Prostate gland (tissue), 2 donors: Measurements from ENCODE around the gene STARD8. TPM values are rescaled to one million over a fixed set of nuclear protein-coding genes. Genes with fewer than 3 reads are reported as not detected.
"Not testable (repeated sequence)": the region's sequence is repeated elsewhere in the genome, so short reads cannot be mapped to it uniquely, and the experiment has no call there.

Experiments used
- DNase-seq: peaks from one replicate; pipeline ENCODE4 v3.0.0-alpha.2; 2019; ENCODE audit warnings: low spot score
- H3K27ac ChIP-seq, 2 donors: fragments of 200-600 bp; sonication (generic); 2 replicates each; pipeline ENCODE4 v1.5.1; 2017 to 2019
- H3K27me3 ChIP-seq: fragments of 200-600 bp; sonication (generic); replicated peaks from 2 replicates; pipeline ENCODE4 v1.5.1; 2019; ENCODE audit not compliant: insufficient read depth
- H3K36me3 ChIP-seq, 2 donors: fragments of 200-600 bp; sonication (generic); 1 replicate in 1 of 2; 2 replicates in 1 of 2; pipeline versions ENCODE4 v1.5.1 to v1.8.1; 2017 to 2019
- H3K4me1 ChIP-seq: fragments of 200-600 bp; sonication (generic); replicated peaks from 2 replicates; pipeline ENCODE4 v1.5.1; 2019
- H3K4me3 ChIP-seq, 2 donors: fragments of 200-600 bp; sonication (generic); 2 replicates each; pipeline ENCODE4 v1.5.1; 2017 to 2019
- H3K9me3 ChIP-seq: fragments of 200-600 bp; sonication (generic); 2 replicates; pipeline ENCODE4 v1.5.1; 2017
- POLR2A ChIP-seq: fragments of 450-650 bp; IDR thresholded peaks from one replicate; pipeline ENCODE4 v1.6.1; 2016; ENCODE audit warnings: antibody characterized with exemption, mild to moderate bottlenecking
- POLR2AphosphoS5 ChIP-seq: sonication (generic); formaldehyde crosslinking; IDR thresholded peaks from one replicate; pipeline ENCODE4 v1.6.1; 2017; ENCODE audit warnings: antibody characterized with exemption
- WGBS: methylation state at CpG from one replicate; pipeline ENCODE4 v1.1.5; 2018; 5-methylcytosine and 5-hydroxymethylcytosine counted together
- intact Hi-C: fragments of 100-400 bp; cut with DNase I; formaldehyde crosslinking; loops from one replicate; pipeline ENCODE4 v1.14.2; 2022
- total RNA-seq, 2 donors: library from RNA; depleted of rRNA; stranded (reverse); fragments of >200 nt; gene quantifications; one replicate each; pipeline ENCODE4 v1.1.0, GENCODE V29; 2016
- TF ChIP-seq, protein P1 (sequence below), 4 experiments: fragments of 200-600 bp in 2 of 4; fragments of 450-650 bp in 2 of 4; sonication (generic) in 2 of 4; IDR thresholded peaks; 1 replicate in 3 of 4; 2 replicates in 1 of 4; pipeline ENCODE4 v1.5.1; 2016 to 2019; ENCODE audit warnings: antibody characterized with exemption in 4 of 4, mild to moderate bottlenecking in 2 of 4, moderate library complexity in 2 of 4

STARD8 gene, protein sequence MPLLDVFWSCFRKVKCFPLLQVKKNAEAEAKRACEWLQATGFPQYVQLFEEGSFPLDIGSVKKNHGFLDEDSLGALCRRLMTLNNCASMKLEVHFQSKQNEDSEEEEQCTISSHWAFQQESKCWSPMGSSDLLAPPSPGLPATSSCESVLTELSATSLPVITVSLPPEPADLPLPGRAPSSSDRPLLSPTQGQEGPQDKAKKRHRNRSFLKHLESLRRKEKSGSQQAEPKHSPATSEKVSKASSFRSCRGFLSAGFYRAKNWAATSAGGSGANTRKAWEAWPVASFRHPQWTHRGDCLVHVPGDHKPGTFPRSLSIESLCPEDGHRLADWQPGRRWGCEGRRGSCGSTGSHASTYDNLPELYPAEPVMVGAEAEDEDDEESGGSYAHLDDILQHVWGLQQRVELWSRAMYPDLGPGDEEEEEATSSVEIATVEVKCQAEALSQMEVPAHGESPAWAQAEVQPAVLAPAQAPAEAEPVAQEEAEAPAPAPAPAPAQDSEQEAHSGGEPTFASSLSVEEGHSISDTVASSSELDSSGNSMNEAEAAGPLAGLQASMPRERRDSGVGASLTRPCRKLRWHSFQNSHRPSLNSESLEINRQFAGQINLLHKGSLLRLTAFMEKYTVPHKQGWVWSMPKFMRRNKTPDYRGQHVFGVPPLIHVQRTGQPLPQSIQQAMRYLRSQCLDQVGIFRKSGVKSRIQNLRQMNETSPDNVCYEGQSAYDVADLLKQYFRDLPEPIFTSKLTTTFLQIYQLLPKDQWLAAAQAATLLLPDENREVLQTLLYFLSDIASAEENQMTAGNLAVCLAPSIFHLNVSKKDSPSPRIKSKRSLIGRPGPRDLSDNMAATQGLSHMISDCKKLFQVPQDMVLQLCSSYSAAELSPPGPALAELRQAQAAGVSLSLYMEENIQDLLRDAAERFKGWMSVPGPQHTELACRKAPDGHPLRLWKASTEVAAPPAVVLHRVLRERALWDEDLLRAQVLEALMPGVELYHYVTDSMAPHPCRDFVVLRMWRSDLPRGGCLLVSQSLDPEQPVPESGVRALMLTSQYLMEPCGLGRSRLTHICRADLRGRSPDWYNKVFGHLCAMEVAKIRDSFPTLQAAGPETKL
- total RNA-seq: 10 to 100 TPM in 1 of 2 donors, 1 to 10 TPM in 1; 5.6 to 14.3 TPM

GRCh38 chrX:68647156-68647957 lies at the start of gene STARD8:
TSS of gene STARD8 (plus strand) at chrX:68647666. CDS start at chrX:68647883, 217 bp downstream.
- TF ChIP-seq POLR2AphosphoS5: no peak
- TF ChIP-seq POLR2A: no peak
- TF ChIP-seq, protein P1, sequence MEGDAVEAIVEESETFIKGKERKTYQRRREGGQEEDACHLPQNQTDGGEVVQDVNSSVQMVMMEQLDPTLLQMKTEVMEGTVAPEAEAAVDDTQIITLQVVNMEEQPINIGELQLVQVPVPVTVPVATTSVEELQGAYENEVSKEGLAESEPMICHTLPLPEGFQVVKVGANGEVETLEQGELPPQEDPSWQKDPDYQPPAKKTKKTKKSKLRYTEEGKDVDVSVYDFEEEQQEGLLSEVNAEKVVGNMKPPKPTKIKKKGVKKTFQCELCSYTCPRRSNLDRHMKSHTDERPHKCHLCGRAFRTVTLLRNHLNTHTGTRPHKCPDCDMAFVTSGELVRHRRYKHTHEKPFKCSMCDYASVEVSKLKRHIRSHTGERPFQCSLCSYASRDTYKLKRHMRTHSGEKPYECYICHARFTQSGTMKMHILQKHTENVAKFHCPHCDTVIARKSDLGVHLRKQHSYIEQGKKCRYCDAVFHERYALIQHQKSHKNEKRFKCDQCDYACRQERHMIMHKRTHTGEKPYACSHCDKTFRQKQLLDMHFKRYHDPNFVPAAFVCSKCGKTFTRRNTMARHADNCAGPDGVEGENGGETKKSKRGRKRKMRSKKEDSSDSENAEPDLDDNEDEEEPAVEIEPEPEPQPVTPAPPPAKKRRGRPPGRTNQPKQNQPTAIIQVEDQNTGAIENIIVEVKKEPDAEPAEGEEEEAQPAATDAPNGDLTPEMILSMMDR (IDR thresholded peaks at IDR 0.05): no peak
- Histone ChIP-seq H3K36me3 (no peaks in the 10 kb centered on the region), H3K9me3 (no peaks in the 10 kb centered on the region), H3K4me1 (no peaks in the 10 kb centered on the region), H3K4me3 (peak within 1 kb of the TSS; percentile 15 to 19), H3K27me3 (no peaks in the 10 kb centered on the region), H3K27ac (no peak within 1 kb of the TSS)
- intact Hi-C loops: no loop called here
- no peak for DNase-seq
- 12% methylated on average over 18 of the region's 40 CpGs for WGBS

- Histone ChIP-seq H3K4me1 (no peaks in the 10 kb centered on the region), H3K9me3 (no peaks in the 10 kb centered on the region), H3K27me3 (no peaks in the 10 kb centered on the region), H3K36me3 (no peaks in the 10 kb centered on the region), H3K27ac (no peak overlapping the region), H3K4me3 (no peak overlapping the region)
- WGBS: 25% methylated on average over 1 of the region's 1 CpG
- intact Hi-C loops: no loop called here
- no peak for DNase-seq
- no peak for TF ChIP-seq POLR2AphosphoS5
- TF ChIP-seq, protein P1 (IDR thresholded peaks at IDR 0.05): no peak
- no peak for TF ChIP-seq POLR2A
Measured at GRCh38 chrX:68598841-68599240, 48.6 kb upstream of the STARD8 start.

DNA sequence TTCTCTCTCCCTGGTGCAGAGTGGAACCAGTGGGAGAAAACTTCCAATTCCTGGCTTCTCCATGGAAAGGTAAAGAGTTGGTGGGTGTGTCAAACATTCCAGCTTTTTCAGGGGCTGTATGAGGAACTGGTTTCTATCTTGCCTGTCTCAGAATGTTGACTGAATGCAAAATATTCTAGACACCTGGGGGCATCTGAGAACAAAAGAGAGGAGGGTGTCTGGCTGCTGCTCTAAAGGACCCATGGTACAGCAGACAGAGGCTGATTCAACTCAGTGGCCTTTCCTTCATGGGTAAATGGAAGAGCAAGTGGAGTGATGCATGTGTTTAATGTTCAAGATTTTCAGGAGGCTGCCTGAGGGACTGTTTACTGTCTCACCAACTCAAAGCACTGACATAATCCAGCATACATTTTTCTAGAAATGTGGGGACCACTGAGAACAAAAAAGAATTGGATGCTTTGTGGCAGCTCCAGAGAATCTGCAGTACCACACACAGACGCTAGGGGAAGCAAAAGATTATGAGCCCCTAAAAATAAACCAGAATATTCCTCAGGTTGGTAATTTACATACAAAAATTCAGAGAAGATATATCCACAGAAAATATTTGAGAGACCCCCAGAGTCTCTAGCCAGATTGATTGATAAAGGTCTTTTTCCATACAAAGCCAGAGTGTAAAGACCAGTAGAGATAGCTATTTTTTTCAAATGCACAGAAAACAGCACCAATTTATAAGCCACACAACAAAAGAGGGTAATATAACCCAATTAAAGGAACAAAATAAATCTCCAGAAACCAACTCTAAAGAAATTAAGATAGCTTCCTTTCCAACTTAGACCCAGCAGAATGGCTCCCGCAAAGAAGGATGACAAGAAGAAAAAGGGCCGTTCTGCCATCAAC lies 48.0 kb upstream of the STARD8 start:
- intact Hi-C loops: no loop called here
- no peaks in the 10 kb centered on the region for H3K9me3 ChIP-seq
- WGBS: 64% methylated on average over 3 of the region's 3 CpGs
- H3K4me3 ChIP-seq: no peak overlapping the region
- no peaks in the 10 kb centered on the region for H3K36me3 ChIP-seq
- no peak for TF ChIP-seq POLR2AphosphoS5
- TF ChIP-seq POLR2A: no peak
- TF ChIP-seq, protein P1 (IDR thresholded peaks at IDR 0.05): peak in 3 of 4 experiments; percentile 10 to 46 (median 27)
- no peaks in the 10 kb centered on the region for H3K27me3 ChIP-seq
- DNase-seq: no peak
- no peaks in the 10 kb centered on the region for H3K4me1 ChIP-seq
- H3K27ac ChIP-seq: no peak overlapping the region

GRCh38 chrX:68604216-68604615 lies 43.2 kb upstream of the STARD8 start:
- H3K9me3 ChIP-seq, H3K36me3 ChIP-seq, DNase-seq, H3K27me3 ChIP-seq, H3K4me1 ChIP-seq, intact Hi-C loops, H3K27ac ChIP-seq, H3K4me3 ChIP-seq: not testable (repeated sequence)
- 73% methylated on average over 2 of the region's 2 CpGs for WGBS

DNA sequence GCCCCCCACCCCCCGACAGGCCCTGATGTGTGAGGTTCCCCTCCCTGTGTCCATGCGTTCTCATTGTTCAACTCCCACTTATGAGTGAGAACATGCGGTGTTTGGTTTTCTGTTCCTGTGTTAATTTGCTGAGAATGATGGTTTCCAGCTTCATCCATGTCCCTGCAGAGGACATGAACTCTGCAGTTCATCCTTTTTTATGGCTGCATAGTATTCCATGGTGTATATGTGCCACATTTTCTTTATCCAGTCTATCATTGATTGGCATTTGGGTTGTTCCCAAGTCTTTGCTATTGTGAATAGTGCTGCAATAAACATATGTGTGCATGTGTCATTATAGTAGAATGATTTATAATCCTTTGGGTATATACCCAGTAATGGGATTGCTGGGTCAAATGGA lies 32.7 kb upstream of the STARD8 start:
- intact Hi-C loops, H3K4me1 ChIP-seq: not testable (repeated sequence)

More for the DNA sequence above, 32.7 kb upstream of the STARD8 start:
- not testable (repeated sequence) for H3K36me3 ChIP-seq, H3K4me3 ChIP-seq, DNase-seq, H3K9me3 ChIP-seq, H3K27me3 ChIP-seq, H3K27ac ChIP-seq
- WGBS: 100% methylated on average over 2 of the region's 3 CpGs
